GM23338 (cell line): Measurements from ENCODE around the gene HDHD5. TPM values are rescaled to one million over a fixed set of nuclear protein-coding genes. Genes with fewer than 3 reads are reported as not detected.

ENCODE experiments used
- ATAC-seq: fragments of 200-7000 bp; cut with Tn5 transposase; 3 replicates; pipeline ENCODE4 v1.9.1; 2020
- DNase-seq: peaks from one replicate; pipeline ENCODE4 v3.0.0-alpha.2; 2015; ENCODE audit warnings: low spot score
- H2AFZ ChIP-seq: fragments of 200-600 bp; sonication (generic); 2 replicates; pipeline ENCODE4 v1.8.0; 2016; ENCODE audit warnings: antibody characterized with exemption, mild to moderate bottlenecking, moderate library complexity
- H3F3A ChIP-seq: fragments of 200-600 bp; sonication (generic); replicated peaks from 2 replicates; pipeline ENCODE4 v1.8.0; 2017; ENCODE audit warnings: antibody characterized with exemption, mixed run types, low read depth
- H3K27ac ChIP-seq: fragments of 200-600 bp; sonication (generic); 2 replicates; pipeline ENCODE4 v1.6.1; 2016; ENCODE audit warnings: low read depth
- H3K27me3 ChIP-seq: fragments of 200-600 bp; sonication (generic); 2 replicates; pipeline ENCODE4 v1.8.0; 2016; ENCODE audit warnings: mild to moderate bottlenecking, mixed run types, moderate library complexity; ENCODE audit not compliant: insufficient read depth
- H3K36me3 ChIP-seq: fragments of 200-600 bp; sonication (generic); 2 replicates; pipeline ENCODE4 v1.8.0; 2016; ENCODE audit warnings: mild to moderate bottlenecking; ENCODE audit not compliant: insufficient read depth
- H3K4me1 ChIP-seq: fragments of 200-600 bp; sonication (generic); 2 replicates; pipeline ENCODE4 v1.8.0; 2016; ENCODE audit warnings: mild to moderate bottlenecking, moderate library complexity; ENCODE audit not compliant: insufficient read depth
- H3K4me2 ChIP-seq: fragments of 200-600 bp; sonication (generic); 2 replicates; pipeline ENCODE4 v1.7.1; 2017; ENCODE audit warnings: mixed run types
- H3K4me3 ChIP-seq: fragments of 200-600 bp; sonication (generic); 2 replicates; pipeline ENCODE4 v1.6.1; 2016; ENCODE audit warnings: mixed run types
- H3K79me2 ChIP-seq: fragments of 200-600 bp; sonication (generic); replicated peaks from 2 replicates; pipeline ENCODE4 v1.8.0; 2017; ENCODE audit warnings: mild to moderate bottlenecking; ENCODE audit not compliant: insufficient read depth
- H3K9me2 ChIP-seq: fragments of 200-600 bp; sonication (generic); 2 replicates; pipeline ENCODE4 v1.8.0; 2017; ENCODE audit not compliant: insufficient read depth
- H4K20me1 ChIP-seq: fragments of 200-600 bp; sonication (generic); replicated peaks from 2 replicates; pipeline ENCODE4 v1.8.0; 2017; ENCODE audit warnings: mild to moderate bottlenecking; ENCODE audit not compliant: insufficient read depth
- H3K27ac Mint-ChIP-seq: 2 replicates; pipeline ENCODE4 v1.8.0; 2020; ENCODE audit warnings: inconsistent platforms, mild to moderate bottlenecking, moderate library complexity, mixed read lengths
- H3K27me3 Mint-ChIP-seq: 3 replicates; pipeline ENCODE4 v1.8.0; 2022; ENCODE audit warnings: low read depth, mild to moderate bottlenecking, moderate library complexity, mixed read lengths, inconsistent platforms; ENCODE audit not compliant: insufficient read depth, poor library complexity
- H3K36me3 Mint-ChIP-seq: 3 replicates; pipeline ENCODE4 v1.8.0; 2021; ENCODE audit warnings: low read depth, mild to moderate bottlenecking, inconsistent platforms, moderate library complexity, mixed read lengths
- H3K4me1 Mint-ChIP-seq: 3 replicates; pipeline ENCODE4 v1.8.0; 2020; ENCODE audit warnings: mild to moderate bottlenecking, inconsistent platforms, mixed read lengths
- H3K4me3 Mint-ChIP-seq: 3 replicates; pipeline ENCODE4 v1.8.0; 2021; ENCODE audit warnings: moderate library complexity, mild to moderate bottlenecking, inconsistent platforms, mixed read lengths
- H3K9me3 Mint-ChIP-seq: 3 replicates; pipeline ENCODE4 v1.8.0; 2020; ENCODE audit warnings: moderate library complexity, mild to moderate bottlenecking, inconsistent platforms, mixed read lengths
- CREB1 ChIP-seq: fragments of 250-450 bp; sonication (Bioruptor Pico); IDR thresholded peaks from 2 replicates; pipeline ENCODE4 v1.5.0; 2020; ENCODE audit warnings: low read depth, mild to moderate bottlenecking, moderate library complexity
- CTCF ChIP-seq, 2 experiments: fragments of 200-600 bp in 1 of 2; sonication (generic) in 1 of 2; conservative IDR thresholded peaks; 2 replicates each; pipeline versions ENCODE4 v1.5.1 to v1.6.1; 2016 to 2017; ENCODE audit warnings: antibody characterized with exemption in 2 of 2, low read depth in 2 of 2, mild to moderate bottlenecking in 2 of 2, moderate library complexity in 1 of 2
- ETS1 ChIP-seq: IDR thresholded peaks from 2 replicates; pipeline ENCODE4 v1.6.1; 2016; ENCODE audit warnings: antibody characterized with exemption
- EZH2 ChIP-seq: fragments of 200-600 bp; sonication (generic); IDR thresholded peaks from one replicate; pipeline ENCODE4 v1.8.0; 2017; ENCODE audit warnings: antibody characterized with exemption, mild to moderate bottlenecking, low read depth; ENCODE audit not compliant: unreplicated experiment
- EZH2phosphoT487 ChIP-seq: fragments of 200-600 bp; sonication (generic); IDR thresholded peaks from one replicate; pipeline ENCODE4 v1.8.1; 2018; ENCODE audit warnings: antibody characterized with exemption; ENCODE audit not compliant: unreplicated experiment
- JUNB ChIP-seq: IDR thresholded peaks from one replicate; pipeline ENCODE4 v1.6.1; 2016; ENCODE audit warnings: antibody characterized with exemption; ENCODE audit not compliant: unreplicated experiment
- NANOG ChIP-seq: IDR thresholded peaks from 2 replicates; pipeline ENCODE4 v1.6.1; 2016; ENCODE audit warnings: antibody characterized with exemption, borderline replicate concordance
- POLR2AphosphoS5 ChIP-seq: IDR thresholded peaks from 2 replicates; pipeline ENCODE4 v1.6.1; 2016; ENCODE audit warnings: antibody characterized with exemption, low read depth
- REST ChIP-seq: IDR thresholded peaks from one replicate; pipeline ENCODE4 v1.6.1; 2018; ENCODE audit warnings: antibody characterized with exemption; ENCODE audit not compliant: unreplicated experiment
- STAT1 ChIP-seq: IDR thresholded peaks from one replicate; pipeline ENCODE4 v1.6.1; 2016; ENCODE audit warnings: antibody characterized with exemption; ENCODE audit not compliant: unreplicated experiment
- ZNF114 ChIP-seq: fragments of 250-450 bp; sonication (Bioruptor Pico); IDR thresholded peaks from 2 replicates; pipeline ENCODE4 v1.5.0; 2020; ENCODE audit warnings: mild to moderate bottlenecking, moderate library complexity
- ZNF331 ChIP-seq: fragments of 250-450 bp; sonication (Bioruptor Pico); IDR thresholded peaks from 2 replicates; pipeline ENCODE4 v1.5.0; 2020; ENCODE audit warnings: low read depth, mild to moderate bottlenecking, moderate library complexity
- ZNF462 ChIP-seq: fragments of 250-450 bp; sonication (Bioruptor Pico); IDR thresholded peaks from 2 replicates; pipeline ENCODE4 v1.5.0; 2020; ENCODE audit warnings: mild to moderate bottlenecking, moderate library complexity
- polyA plus RNA-seq: library from polyadenylated mRNA; unstranded; fragments of >200 nt; fragmentation: Nextera tagmentation; extraction: Ambion mirVana; gene quantifications from 2 replicates; pipeline ENCODE4 v1.2.1, GENCODE V29; 2016
- total RNA-seq: library from RNA; depleted of rRNA; stranded (reverse); fragments of >200 nt; shearing (Covaris generic); gene quantifications from 2 replicates; pipeline ENCODE4 v1.2.3, GENCODE V29; 2014

Gene HDHD5
- total and polyA plus RNA-seq, 2 experiments from 2014 or later: 70.0 to 116 TPM

GRCh38 chr22:17132112-17132511, 27.0 kb downstream of the HDHD5 start:
- Histone ChIP-seq H3K9me2 (no peaks in the 10 kb centered on the region), H2AFZ (no peak overlapping the region), H3K4me1 (no peaks in the 10 kb centered on the region), H3K79me2 (no peaks in the 10 kb centered on the region), H3K27ac (no peak overlapping the region), H3K4me2 (no peak overlapping the region), H3K27me3 (no peaks in the 10 kb centered on the region), H3K4me3 (no peak overlapping the region), H4K20me1 (no peaks in the 10 kb centered on the region; the same call in 1 of the 2 replicates), H3F3A (0 out of 2 replicates have a peak, but pooled peaks cover 3% of the 10 kb centered on the region), H3K36me3 (no peaks in the 10 kb centered on the region)
- H3K27ac Mint-ChIP-seq: no peak overlapping the region
- H3K4me1 Mint-ChIP-seq: peaks cover 15% of the 10 kb centered on the region; the same call in 2 of the 3 replicates
- H3K9me3 Mint-ChIP-seq: no peaks in the 10 kb centered on the region; the same call in 2 of the 3 replicates
- ATAC-seq: no peak; the same call in 2 of the 3 replicates
- no peak for DNase-seq
- H3K4me3 Mint-ChIP-seq: no peak overlapping the region
- H3K36me3 Mint-ChIP-seq: peaks cover 14% of the 10 kb centered on the region
- TF ChIP-seq ZNF114 (CRISPR knock-in tag): no peak
- no peak for TF ChIP-seq EZH2phosphoT487
- TF ChIP-seq ZNF462 (CRISPR knock-in tag): no peak
- no peak for TF ChIP-seq STAT1
- TF ChIP-seq POLR2AphosphoS5: no peak
- TF ChIP-seq ZNF331 (CRISPR knock-in tag): no peak
- no peak for TF ChIP-seq CREB1 (CRISPR knock-in tag)
- no peak for TF ChIP-seq ETS1
- no peak for TF ChIP-seq EZH2
- TF ChIP-seq CTCF (conservative IDR thresholded peaks at IDR 0.05; ENCODE audit: low read depth in 2 of 2): no peak
- TF ChIP-seq NANOG: no peak
- TF ChIP-seq JUNB: no peak
- no peak for TF ChIP-seq REST
- H3K27me3 Mint-ChIP-seq: peaks cover 7% of the 10 kb centered on the region
